Measurements from ENCODE around the gene TSPAN16.

TSPAN16 gene

GRCh38 chr19:11273989-11274388 lies 22.0 kb upstream of the TSPAN16 start:
- Histone ChIP-seq H3K4me1 (ENCODE audit: low read length) (no peaks in the 10 kb centered on the region), H3K9ac (ENCODE audit: low read length) (no peak overlapping the region), H2AFZ (ENCODE audit: low read length) (no peak overlapping the region), H3K36me3 (replicated peaks; ENCODE audit: insufficient read depth, low read length) (no peaks in the 10 kb centered on the region), H3K27ac (ENCODE audit: low read length) (no peak overlapping the region), H3K27me3 (replicated peaks; ENCODE audit: insufficient read depth, low read length) (peaks cover 71% of the 10 kb centered on the region), H3K79me2 (ENCODE audit: low read length) (no peaks in the 10 kb centered on the region), H3F3A (ENCODE audit: insufficient read depth, low read length) (no peaks in the 10 kb centered on the region), H3K4me2 (ENCODE audit: low read depth, low read length) (no peak overlapping the region), H3K9me2 (replicated peaks; ENCODE audit: insufficient read depth, low read length) (no peaks in the 10 kb centered on the region), H3K4me3 (ENCODE audit: low read length) (no peak overlapping the region), H3K9me3 (replicated peaks; ENCODE audit: insufficient read depth, low read length) (no peaks in the 10 kb centered on the region), H4K20me1 (ENCODE audit: insufficient read depth, low read length) (no peaks in the 10 kb centered on the region)
- DNase-seq, result no peak
- TF ChIP-seq CTCF (IDR thresholded peaks at IDR 0.05; ENCODE audit: low read length) (no peak), EZH2 (optimal IDR thresholded peaks at IDR 0.05; ENCODE audit: low read depth, low read length) (no peak), EZH2phosphoT487 (IDR thresholded peaks at IDR 0.05; ENCODE audit: low read length) (no peak)

- TF ChIP-seq EZH2 (optimal IDR thresholded peaks at IDR 0.05; ENCODE audit: low read depth, low read length) (no peak), CTCF (IDR thresholded peaks at IDR 0.05; ENCODE audit: low read length) (no peak), EZH2phosphoT487 (IDR thresholded peaks at IDR 0.05; ENCODE audit: low read length) (no peak)
Measured at GRCh38 chr19:11274533-11275086, 21.4 kb upstream of the TSPAN16 start.

GRCh38 chr19:11278670-11279069 lies 17.3 kb upstream of the TSPAN16 start:
- no peak for DNase-seq
- H3K4me3 ChIP-seq (ENCODE audit: low read length), result no peak overlapping the region
- peaks cover 65% of the 10 kb centered on the region for H3K27me3 ChIP-seq (replicated peaks; ENCODE audit: insufficient read depth, low read length)
- TF ChIP-seq EZH2phosphoT487 (IDR thresholded peaks at IDR 0.05; ENCODE audit: low read length) (no peak), CTCF (IDR thresholded peaks at IDR 0.05; ENCODE audit: low read length) (no peak), EZH2 (optimal IDR thresholded peaks at IDR 0.05; ENCODE audit: low read depth, low read length) (no peak)
- H2AFZ ChIP-seq (ENCODE audit: low read length), result no peak overlapping the region
- H3K9ac ChIP-seq (ENCODE audit: low read length), result no peak overlapping the region
- no peaks in the 10 kb centered on the region for H3K36me3 ChIP-seq (replicated peaks; ENCODE audit: insufficient read depth, low read length)
- no peak overlapping the region for H3K27ac ChIP-seq (ENCODE audit: low read length)
- H3K9me3 ChIP-seq (replicated peaks; ENCODE audit: insufficient read depth, low read length), result no peaks in the 10 kb centered on the region
- H3K4me1 ChIP-seq (ENCODE audit: low read length), result 0 out of 2 replicates have a peak, but pooled peaks cover 3% of the 10 kb centered on the region
- H3K4me2 ChIP-seq (ENCODE audit: low read depth, low read length), result no peak overlapping the region
- H3K9me2 ChIP-seq (replicated peaks; ENCODE audit: insufficient read depth, low read length), result no peaks in the 10 kb centered on the region
- H3F3A ChIP-seq (ENCODE audit: insufficient read depth, low read length), result peaks cover 9% of the 10 kb centered on the region
- no peaks in the 10 kb centered on the region for H3K79me2 ChIP-seq (ENCODE audit: low read length)
- no peaks in the 10 kb centered on the region for H4K20me1 ChIP-seq (ENCODE audit: insufficient read depth, low read length)

More at GRCh38 chr19:11274533-11275086, 21.4 kb upstream of the TSPAN16 start:
- 0 out of 2 replicates have a peak, but pooled peaks cover 2% of the 10 kb centered on the region for H3K4me1 ChIP-seq (ENCODE audit: low read length)
- no peaks in the 10 kb centered on the region for H4K20me1 ChIP-seq (ENCODE audit: insufficient read depth, low read length)
- no peak overlapping the region for H3K9ac ChIP-seq (ENCODE audit: low read length)
- no peak overlapping the region for H2AFZ ChIP-seq (ENCODE audit: low read length)
- H3K9me2 ChIP-seq (replicated peaks; ENCODE audit: insufficient read depth, low read length), result no peaks in the 10 kb centered on the region
- H3K27me3 ChIP-seq (replicated peaks; ENCODE audit: insufficient read depth, low read length), result peaks cover 65% of the 10 kb centered on the region
- H3K4me3 ChIP-seq (ENCODE audit: low read length), result no peak overlapping the region
- no peaks in the 10 kb centered on the region for H3K9me3 ChIP-seq (replicated peaks; ENCODE audit: insufficient read depth, low read length)
- DNase-seq, result no peak
- no peak overlapping the region for H3K27ac ChIP-seq (ENCODE audit: low read length)
- H3K4me2 ChIP-seq (ENCODE audit: low read depth, low read length), result no peak overlapping the region
- H3F3A ChIP-seq (ENCODE audit: insufficient read depth, low read length), result peaks cover 2% of the 10 kb centered on the region; the same call in 1 of the 2 replicates
- H3K79me2 ChIP-seq (ENCODE audit: low read length), result no peaks in the 10 kb centered on the region
- H3K36me3 ChIP-seq (replicated peaks; ENCODE audit: insufficient read depth, low read length), result no peaks in the 10 kb centered on the region

Measured in MM.1S (cell line).